ENCODE measurements around the gene PRKCH.
"Not testable (repeated sequence)": the region's sequence is repeated elsewhere in the genome, so short reads cannot be mapped to it uniquely, and the experiment has no call there.

Gene PRKCH

DNA sequence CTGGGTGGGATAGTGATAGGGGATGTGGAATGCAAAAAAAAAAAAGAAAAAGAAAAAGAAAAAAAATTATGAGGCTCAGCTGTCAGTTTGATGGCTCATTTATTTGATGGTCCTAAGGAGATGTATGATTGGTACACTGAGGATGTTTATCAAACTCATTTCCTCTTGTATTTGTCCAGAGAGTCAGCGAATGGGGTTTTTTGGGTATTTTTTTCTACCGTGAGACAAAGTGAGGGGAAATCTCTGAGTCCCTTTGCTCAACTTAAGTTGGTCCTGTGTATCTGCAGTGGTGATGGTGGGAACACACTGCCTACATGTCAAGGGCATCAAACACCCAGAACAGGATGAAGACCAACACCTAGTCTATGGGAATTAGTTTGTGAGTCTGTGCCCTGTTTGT lies 197.0 kb downstream of the PRKCH start:
- no peak for DNase-seq

DNA sequence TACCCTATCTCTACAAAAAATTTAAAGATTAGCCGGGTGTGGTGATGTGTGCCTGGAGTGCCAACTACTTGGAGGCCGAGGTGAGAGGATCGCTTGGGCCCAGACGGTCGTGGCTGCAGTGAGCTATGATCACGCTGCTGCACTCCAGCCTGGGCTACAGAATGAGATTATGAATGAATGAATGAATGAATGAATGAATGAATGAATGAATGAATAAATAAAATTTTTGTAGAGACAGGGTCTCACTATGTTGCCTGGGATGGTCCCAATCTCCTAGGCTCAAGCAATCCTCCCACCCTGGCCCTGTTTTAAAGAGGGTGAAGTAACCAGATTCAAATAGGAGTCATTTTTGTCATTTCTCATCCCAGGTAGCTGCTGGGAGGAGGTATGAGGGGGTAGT lies 197.7 kb downstream of the PRKCH start:
- DNase-seq = no peak

DNA sequence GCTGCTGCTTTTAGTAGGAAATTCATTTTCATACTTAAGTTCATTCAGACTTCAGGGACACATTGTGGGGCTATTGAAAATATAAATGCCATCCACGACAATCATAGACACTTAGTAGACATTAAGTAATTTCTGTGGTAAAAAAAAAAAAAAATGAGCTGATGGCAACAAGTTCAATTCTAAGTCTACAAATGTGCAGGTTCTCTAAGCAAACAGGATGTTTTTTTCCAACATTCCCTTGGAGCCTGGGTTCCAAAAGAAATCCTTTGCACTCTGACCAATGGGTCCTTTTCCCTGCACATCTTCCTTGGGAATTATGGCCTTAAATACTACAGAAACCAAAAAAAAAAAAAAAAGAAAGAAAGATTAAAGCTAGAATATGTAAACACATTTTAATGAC lies 198.4 kb downstream of the PRKCH start:
- no peak for DNase-seq

DNA sequence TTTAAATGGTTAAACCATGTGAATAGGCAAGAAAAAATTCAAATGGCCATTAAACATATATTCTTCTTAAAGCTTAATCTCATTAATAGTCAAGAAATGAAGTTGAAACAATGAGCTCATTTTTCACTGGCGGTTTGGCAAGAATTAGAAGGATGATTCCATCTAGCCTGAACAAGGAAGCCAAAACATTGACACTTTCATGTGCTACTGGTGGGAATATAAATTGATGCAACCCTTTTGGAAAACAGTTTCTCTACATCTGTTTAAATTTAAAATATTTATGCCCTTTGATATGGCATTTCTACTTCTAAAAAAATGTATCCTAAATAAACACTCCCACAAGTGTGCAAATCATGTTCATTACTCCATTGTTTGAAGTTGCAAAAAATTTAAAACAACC lies 199.2 kb downstream of the PRKCH start:
- no peak for DNase-seq

DNA sequence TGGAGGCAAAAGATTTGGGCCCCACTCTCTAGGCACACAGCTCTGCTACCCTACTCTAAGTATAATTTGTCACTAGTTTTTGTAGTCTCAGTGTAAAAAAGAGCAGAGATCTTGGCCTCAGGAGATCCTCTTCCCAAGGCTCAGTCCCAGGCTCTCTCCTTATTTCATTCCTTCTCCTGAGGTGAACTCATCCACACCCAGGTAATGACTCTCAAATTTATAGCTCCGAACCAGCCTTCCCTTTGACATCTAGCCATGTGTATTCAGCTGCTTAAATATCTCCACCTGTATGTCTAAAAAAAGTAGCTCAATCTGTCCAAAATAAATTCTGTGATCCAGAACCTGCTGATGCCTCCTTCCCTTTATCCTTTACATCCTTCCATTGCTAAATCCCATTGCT lies 200.4 kb downstream of the PRKCH start:
- no peak for DNase-seq

DNA sequence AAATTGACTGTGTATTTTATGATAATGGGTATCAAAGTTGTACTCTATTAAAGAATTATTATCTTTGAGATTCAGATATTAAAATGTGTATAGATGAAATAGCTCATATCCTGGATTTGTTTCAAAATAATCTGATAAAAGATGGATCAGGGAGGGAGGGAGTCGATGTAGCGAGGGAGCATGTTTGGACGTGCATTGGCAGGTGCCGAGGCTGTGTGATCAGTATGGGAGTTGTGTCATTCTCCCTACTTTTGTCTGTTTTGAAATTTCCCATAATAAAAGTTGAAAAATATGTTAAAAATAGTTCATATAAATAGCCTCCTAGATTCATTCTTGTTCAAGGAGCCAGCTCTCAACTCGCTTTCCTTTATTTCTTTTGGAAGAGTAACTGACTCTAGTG lies 202.4 kb downstream of the PRKCH start:
- DNase-seq = no peak

DNA sequence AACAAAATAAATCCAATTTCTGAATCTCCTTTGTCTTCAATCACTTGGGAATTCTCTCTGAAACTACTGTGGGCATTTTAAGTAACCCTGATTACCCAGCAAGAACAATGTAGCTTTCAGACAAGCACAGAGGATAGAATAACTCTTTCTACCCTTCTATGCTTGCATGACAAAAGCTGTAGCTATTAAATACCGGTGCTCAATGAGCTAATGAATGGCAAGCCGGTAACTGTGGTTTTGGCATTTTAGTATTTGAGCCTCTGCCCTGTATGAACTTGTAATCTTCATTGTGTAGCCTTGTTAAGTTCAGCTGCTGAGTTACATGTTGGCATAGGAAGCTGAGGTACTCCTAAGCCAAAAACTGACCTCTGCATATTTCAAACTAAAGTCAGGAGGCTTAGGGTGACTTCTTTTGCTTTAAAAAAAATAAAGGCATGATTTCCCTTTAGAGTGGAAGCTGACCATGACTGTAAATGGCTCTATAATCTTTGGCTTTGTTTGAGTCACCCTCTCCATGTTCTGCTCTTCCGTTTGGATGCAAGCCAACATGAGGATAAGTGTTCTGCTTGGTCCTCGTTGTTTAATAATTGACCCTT lies 202.9 kb downstream of the PRKCH start:
- DNase-seq = peak; percentile 28

DNA sequence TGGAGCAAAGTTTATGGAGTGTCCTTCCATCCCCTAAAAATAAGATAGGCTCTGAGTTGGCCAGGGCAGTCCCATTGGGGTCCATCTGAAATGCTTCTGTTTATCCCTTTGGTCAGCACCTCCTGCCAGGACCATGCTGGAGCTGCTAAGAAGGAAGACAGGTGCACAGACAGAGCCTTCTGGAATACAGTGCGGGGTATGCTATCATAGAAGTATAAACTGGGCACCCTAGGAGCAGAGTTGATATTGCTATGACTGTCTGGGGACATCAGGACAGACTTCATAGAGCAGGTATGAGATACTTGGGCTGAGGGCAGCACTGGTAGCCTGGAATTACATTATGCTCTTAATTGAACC lies 203.5 kb downstream of the PRKCH start:
- DNase-seq = peak; percentile 70

DNA sequence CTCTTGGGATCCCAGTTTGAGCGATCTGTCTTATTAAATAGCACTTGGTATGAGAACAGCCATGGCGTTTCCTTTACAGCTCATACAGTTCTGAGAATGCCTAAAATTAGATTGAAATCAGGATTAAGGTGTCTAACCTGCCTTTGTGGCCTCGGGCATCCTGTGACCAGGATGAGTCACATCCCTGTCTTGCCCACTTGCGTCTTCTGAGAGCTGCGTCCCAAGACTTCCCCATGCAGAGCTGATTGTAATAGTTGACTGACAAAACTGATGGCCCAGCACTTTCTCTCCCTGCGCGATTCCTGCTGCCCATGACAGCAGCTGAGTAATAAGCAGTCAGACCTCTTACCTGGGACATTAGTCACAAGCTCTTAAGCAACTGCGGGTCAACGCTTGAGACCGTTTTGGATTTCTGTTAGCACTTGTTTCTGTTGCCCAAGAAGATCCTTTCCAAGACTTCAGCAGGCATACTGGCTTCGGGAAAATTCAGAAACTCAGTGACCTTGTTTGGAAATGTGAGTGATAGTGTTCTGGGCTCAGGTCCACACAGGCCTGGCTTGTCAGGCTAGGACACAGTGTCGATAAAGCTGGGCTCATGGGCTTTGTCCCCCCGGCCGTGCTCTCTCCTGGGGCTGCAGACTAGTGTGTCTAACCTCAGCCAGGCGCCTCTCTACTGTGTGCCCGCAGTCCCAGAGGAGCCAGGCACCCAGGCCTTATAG lies 204.1 kb downstream of the PRKCH start:
- peak; percentile 80 for DNase-seq

DNA sequence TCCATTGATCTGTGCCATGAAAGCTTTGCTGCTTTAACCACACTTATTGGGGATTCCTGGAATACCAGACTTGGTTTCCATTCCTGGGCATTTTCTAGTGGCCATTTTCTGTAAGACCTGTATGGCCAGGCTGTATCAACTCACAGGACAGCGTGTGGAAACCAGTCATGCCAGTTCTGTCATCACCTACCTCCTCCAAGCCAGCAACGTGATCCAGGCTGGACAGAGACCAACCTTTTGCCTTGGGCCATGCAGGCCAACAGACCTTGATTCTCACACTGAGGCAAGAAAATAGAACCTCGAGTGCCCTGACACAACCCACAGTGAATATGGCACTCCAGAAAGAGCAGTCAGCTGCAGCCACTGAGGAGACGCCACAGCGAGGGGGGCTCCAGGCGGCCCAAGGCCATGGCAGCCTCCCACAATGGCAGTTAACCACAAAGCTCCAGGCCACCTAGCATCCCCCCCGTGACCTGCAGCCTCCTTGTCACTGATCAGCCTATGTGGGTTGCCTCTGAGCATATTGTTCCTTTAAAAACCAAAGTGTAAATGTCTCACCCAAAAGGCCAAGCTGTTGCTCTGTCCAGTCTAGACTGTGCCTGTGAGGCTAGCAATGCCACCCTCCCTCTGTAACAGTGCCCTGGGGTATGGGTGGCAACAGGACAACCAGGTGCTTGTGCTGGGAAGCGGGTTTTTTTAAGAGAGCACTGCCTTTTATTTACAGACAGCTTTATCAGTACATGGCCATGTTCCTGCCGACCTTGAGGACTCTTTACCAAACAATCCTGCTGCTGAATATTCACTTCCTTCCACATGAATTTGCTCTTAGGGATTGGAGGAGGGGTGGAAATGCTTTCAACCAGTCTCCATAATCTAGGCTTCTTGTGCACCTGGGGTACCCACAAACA lies 205.3 kb downstream of the PRKCH start:
- peak; percentile 64 for DNase-seq

DNA sequence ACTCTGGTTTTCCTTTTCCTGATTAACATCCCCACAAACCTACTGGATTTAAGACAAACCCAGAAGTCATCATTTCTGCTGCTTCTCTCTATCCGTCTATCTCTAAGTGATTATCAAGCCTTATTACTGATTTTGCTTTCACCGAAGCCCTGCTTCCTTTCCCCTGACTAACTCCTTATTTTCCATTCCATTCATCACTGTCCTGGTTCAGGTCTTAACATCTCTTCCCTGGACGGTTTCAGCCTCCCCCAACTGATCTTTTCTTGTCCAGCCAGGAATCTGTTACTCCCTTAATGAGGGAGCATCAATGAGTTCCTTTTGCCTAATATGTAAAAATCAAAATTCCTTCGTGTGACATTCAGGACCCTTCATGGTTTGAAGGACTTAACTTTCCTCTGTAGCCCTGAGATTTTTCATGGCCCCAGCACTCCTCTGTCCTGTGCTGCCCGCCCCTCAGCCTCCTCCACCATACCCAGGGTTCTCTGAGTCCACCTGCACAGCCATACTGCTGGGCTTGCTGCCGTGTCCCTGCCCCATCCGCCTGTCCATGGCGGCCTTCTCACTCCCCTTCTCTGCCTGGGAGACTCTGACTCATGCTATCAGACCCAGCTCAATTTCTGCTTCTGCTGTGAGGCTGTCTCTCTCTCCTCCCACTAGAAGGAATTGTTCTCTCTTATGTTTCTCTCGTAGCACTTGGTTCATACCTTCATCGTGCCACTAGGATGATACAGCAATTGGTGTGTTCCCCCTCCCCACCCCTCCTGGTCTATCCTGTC lies 206.1 kb downstream of the PRKCH start:
- DNase-seq = peak; percentile 62

DNA sequence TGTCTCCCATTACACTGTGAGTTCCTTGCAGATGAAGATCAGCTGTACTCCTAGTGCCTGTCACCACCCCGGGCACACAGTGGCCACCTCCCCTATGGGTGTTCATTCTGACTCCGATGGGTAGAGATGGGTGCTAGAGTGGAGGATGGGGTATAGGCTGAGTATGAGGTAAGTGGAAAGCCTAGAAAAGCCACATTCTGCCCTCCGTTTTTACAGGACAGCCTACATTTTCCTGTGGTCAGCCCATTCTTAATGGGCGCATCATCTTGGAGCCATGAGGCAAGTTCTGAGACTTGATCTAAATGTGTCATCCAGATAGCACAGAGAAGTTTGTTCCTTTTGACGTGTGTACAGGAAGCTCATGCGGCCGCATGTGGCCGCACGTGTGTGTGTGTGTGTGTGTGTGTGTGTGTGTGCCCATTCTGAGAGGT lies 207.2 kb downstream of the PRKCH start:
- DNase-seq = peak; percentile 68

DNA sequence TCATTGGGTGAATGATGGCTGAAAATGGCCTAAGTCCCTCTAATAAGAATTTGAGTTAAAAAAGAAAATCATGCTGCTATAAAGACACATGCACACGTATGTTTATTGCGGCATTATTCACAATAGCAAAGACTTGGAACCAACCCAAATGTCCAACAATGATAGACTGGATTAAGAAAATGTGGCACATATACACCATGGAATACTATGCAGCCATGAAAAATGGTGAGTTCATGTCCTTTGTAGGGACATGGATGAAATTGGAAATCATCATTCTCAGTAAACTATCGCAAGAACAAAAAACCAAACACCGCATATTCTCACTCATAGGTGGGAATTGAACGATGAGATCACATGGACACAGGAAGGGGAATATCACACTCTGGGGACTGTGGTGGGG lies 208.0 kb downstream of the PRKCH start:
- not testable (repeated sequence) for DNase-seq

DNA sequence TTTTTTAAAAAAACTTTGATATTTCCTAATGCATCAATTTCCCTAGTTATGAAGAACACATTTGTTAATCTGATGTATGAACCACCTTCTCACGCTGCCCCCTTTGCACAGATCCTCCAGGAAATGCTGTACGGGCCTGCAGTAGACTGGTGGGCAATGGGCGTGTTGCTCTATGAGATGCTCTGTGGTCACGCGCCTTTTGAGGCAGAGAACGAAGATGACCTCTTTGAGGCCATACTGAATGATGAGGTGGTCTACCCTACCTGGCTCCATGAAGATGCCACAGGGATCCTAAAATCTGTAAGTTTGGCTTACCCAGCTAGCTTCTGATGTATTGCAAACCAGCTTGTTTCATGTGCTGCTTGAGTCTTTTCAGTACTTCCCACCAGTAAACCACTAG lies 208.9 kb downstream of the PRKCH start:
- peak; percentile 55 for DNase-seq

DNA sequence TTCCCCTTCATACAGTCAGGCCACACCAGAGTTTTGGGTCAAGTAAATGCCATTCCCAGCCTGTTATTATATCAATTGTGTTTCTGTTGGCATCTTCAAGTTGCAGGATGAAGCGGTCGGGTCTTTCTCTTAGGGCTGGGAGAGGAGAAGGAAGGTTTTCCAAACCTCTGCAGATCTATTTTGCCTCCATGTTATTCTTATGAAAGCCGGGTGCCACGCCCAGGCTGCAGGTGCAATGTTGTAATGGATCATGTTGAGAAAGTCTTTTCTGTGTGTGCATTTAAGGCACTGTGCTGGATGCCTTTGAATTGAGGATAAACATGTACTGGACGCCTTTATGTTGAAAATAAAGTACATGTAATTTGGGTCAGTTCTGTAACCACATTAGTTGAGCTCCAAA lies 209.5 kb downstream of the PRKCH start:
- DNase-seq = peak; percentile 44

DNA sequence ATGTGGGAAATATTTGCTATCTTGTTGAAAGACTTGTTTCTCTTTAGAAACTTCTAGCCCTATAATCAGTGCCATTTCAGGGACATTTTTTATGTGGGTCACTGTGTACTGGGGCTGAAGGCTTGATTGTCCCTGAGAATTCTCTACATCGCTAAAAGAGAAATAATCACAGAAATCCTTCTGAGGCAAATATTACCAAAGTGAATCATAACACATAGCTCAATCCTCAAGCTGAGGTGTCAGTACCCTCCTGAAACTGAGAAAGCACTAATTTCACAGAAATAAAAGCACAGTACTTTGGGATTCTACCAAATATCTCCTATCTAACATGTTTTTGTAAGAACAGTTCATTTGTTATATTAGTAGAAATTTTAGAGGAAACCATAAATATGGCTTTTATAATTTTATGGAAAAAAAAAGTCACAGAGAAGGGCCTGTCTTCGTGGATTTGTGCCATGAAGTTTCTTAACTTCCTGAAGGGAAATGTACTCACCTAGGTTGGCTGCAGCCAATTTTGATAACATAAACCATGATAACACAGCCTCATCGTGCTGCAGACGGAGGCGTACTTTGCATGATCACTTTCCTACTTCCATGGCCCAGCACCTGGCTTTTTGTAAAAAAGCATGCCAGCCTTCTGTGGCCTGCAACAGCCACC lies 210.2 kb downstream of the PRKCH start:
- DNase-seq = peak; percentile 35

DNA sequence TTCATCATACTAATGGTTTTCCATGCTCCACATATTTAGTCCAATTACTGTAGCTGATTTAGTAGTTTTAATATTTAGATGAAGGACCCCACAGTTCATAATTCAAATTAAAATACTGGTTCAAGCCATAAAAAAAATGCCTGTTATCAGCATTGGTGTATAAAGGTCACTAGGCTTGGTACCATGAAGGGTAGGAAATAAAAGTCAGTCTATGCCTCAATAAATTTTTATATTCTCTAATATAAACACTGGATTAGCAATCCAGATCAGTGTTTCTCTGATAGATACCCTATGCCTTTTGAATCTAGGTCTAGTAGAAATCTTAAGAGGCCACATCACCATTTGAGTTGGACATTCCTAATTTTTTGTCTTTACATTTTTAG lies 210.7 kb downstream of the PRKCH start:
- DNase-seq = no peak

DNA sequence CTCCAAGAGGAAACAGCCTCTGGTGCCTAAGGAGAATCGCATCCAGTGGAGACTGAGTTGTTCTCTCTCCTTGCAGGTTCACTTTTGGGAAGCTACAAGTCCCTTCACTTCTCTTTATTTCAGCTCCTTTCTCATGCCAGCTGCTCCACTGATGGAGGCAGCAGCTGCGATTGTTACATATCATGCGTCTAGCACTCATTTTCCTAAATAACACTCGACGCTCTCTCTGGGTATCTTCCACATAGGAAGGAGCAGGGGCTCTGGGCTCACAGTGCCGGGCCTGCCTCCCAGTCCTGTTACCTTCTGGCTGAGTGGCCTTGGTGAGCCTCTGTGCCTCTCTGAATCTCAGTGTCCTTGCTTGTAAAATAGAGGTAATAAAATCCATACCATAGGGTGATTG lies 211.4 kb downstream of the PRKCH start:
- DNase-seq = peak; percentile 53

DNA sequence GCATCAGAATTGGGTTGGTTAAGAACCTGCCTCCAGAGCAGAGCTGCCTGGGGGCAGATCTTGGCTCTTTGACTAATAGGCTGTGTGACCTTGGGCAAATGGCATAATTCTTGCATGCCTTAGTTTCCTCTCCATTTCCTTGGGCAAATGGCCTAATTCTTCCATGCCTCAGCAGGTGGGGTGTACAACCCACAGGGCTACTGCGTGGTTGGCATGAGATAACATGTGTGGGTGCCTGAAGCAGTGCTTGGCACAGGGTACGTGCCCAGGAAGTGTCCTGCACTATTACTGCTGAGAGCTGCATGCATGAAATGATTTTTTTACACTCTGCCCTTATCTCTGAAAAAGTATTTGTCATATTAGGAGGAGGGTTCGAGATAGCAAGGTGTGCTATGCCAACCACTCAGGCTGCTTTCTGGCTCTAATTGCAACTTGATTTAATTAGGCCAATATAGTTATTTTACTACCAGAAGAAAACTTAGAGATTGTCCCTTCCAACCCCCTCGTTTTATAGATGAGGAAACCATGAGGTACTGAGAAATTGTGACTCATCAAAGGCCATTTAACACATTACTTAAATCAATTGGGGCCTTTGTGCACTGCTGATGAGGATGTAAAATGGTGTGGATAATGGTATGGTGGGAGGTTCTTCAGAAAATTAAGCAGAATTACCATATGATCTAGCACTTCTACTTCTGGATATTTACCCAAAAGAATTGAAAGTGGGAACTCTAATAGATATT lies 212.3 kb downstream of the PRKCH start:
- no peak for DNase-seq

DNA sequence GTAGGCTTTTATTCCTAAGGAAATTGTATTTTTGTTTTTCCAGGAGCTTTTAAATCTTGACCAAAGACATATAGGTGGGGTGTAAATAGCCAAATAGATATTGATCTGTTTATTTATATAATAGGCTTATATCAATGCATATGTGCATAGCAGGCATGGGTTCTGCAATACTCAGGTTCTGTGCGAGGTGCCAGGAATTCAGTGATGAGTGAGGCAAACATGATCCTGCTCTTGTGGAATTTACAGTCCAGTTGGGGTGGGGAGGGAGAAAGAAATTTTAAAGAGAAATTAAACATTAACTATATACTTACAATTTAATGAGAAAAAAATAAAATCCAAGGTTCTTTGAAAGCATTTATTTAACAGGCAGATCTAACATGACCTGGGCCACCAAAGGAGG lies 213.7 kb downstream of the PRKCH start:
- DNase-seq = no peak

DNA sequence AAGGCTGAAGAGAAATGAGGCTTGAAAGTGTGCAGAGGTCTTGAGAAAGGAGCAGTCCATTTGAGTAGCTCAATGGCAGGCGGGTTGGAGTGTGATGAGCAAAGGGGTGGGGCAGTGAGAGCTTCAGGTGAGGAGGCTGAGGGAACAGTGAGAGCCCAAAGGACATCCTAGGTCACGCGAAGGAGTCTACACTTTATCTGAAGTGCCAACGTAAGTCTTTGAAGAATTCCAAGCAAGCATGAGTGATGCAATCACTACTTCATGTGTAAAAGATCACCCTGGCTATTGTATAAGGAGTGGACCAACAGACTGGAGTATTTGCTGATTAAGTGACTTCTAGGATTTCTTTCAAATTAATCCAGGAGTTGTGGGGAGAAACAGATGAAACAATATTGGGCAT lies 214.1 kb downstream of the PRKCH start:
- DNase-seq = no peak
